Measurements from ENCODE around the gene SPAG4. TPM values are rescaled to one million over a fixed set of nuclear protein-coding genes. Genes with fewer than 3 reads are reported as not detected.

Gene SPAG4
- total RNA-seq, 1 experiment from 2014 or later, result 0.17 TPM

- no peak for DNase-seq (ENCODE audit: low read depth)
These were observed 5.9 kb downstream of the SPAG4 start for GRCh38 chr20:35621560-35621946.

- DNase-seq (ENCODE audit: low read depth), result no peak
These were observed 10.2 kb downstream of the SPAG4 start for GRCh38 chr20:35625584-35626385.

GRCh38 chr20:35626386-35627001 lies 10.9 kb downstream of the SPAG4 start:
- DNase-seq (ENCODE audit: low read depth), result no peak

- no peak for DNase-seq (ENCODE audit: low read depth)
These were observed 11.5 kb downstream of the SPAG4 start for GRCh38 chr20:35627121-35627520.

- no peak for DNase-seq (ENCODE audit: low read depth)
These were observed 14.0 kb downstream of the SPAG4 start for GRCh38 chr20:35629427-35630145.

GRCh38 chr20:35630636-35631035 lies 15.0 kb downstream of the SPAG4 start:
- no peak for DNase-seq (ENCODE audit: low read depth)

GRCh38 chr20:35632539-35633115 lies 17.0 kb downstream of the SPAG4 start:
- DNase-seq (ENCODE audit: low read depth), result no peak

GRCh38 chr20:35635652-35636051 lies 20.0 kb downstream of the SPAG4 start:
- no peak for DNase-seq (ENCODE audit: low read depth)

- no peak for DNase-seq (ENCODE audit: low read depth)
These were observed 20.5 kb downstream of the SPAG4 start for GRCh38 chr20:35636095-35636494.

- no peak for DNase-seq (ENCODE audit: low read depth)
These were observed 21.6 kb downstream of the SPAG4 start for GRCh38 chr20:35637276-35637675.

GRCh38 chr20:35638751-35639150 lies 23.1 kb downstream of the SPAG4 start:
- DNase-seq (ENCODE audit: low read depth), result no peak

GRCh38 chr20:35640724-35641123 lies 25.1 kb downstream of the SPAG4 start:
- no peak for DNase-seq (ENCODE audit: low read depth)

- no peak for DNase-seq (ENCODE audit: low read depth)
These were observed 26.1 kb downstream of the SPAG4 start for GRCh38 chr20:35641743-35642142.

- DNase-seq (ENCODE audit: low read depth), result no peak
These were observed 27.4 kb downstream of the SPAG4 start for GRCh38 chr20:35643045-35643444.

GRCh38 chr20:35644806-35645205 lies 29.2 kb downstream of the SPAG4 start:
- DNase-seq (ENCODE audit: low read depth), result no peak

GRCh38 chr20:35648836-35649235 lies 33.2 kb downstream of the SPAG4 start:
- DNase-seq (ENCODE audit: low read depth), result no peak

GRCh38 chr20:35650632-35651031 lies 35.0 kb downstream of the SPAG4 start:
- no peak for DNase-seq (ENCODE audit: low read depth)

GRCh38 chr20:35651958-35652357 lies 36.3 kb downstream of the SPAG4 start:
- no peak for DNase-seq (ENCODE audit: low read depth)

GRCh38 chr20:35652641-35653429 lies 37.2 kb downstream of the SPAG4 start:
- no peak for DNase-seq (ENCODE audit: low read depth)

- DNase-seq (ENCODE audit: low read depth), result no peak
These were observed 37.8 kb downstream of the SPAG4 start for GRCh38 chr20:35653430-35653734.

GRCh38 chr20:35653893-35654292 lies 38.3 kb downstream of the SPAG4 start:
- DNase-seq (ENCODE audit: low read depth), result no peak

- no peak for DNase-seq (ENCODE audit: low read depth)
These were observed 38.8 kb downstream of the SPAG4 start for GRCh38 chr20:35654415-35654814.

Measured in Daoy (cell line).